ENCODE measurements around the gene TRAPPC3.

The TRAPPC3 gene

GRCh38 chr1:36087233-36088123 lies 61.8 kb downstream of the TRAPPC3 start:
- no peak for DNase-seq (ENCODE audit: low spot score)
- FAIRE-seq = no peak
